ENCODE results near the gene SPART.
"Not testable (repeated sequence)": the region's sequence is repeated elsewhere in the genome, so short reads cannot be mapped to it uniquely, and the experiment has no call there.

SPART gene

DNA sequence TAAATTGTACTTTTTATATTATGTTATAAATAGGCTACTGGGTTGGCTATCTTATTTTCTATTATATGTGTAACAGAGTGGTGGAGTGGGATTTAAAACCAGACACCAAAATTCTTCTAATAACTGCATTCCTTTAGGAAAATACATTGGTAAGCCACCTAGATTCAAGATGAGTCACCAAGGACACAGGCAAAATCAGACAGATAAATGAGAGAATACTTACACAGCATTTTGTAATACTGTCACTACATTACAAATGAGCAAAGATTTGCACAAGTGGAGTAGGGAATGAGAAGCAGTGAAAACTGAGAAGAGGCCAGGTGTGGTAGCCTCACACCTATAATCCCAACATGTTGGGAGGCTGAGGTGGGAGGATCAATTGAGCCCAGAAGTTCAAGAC is 6.2 kb upstream of the SPART start:
- DNase-seq: no peak

DNA sequence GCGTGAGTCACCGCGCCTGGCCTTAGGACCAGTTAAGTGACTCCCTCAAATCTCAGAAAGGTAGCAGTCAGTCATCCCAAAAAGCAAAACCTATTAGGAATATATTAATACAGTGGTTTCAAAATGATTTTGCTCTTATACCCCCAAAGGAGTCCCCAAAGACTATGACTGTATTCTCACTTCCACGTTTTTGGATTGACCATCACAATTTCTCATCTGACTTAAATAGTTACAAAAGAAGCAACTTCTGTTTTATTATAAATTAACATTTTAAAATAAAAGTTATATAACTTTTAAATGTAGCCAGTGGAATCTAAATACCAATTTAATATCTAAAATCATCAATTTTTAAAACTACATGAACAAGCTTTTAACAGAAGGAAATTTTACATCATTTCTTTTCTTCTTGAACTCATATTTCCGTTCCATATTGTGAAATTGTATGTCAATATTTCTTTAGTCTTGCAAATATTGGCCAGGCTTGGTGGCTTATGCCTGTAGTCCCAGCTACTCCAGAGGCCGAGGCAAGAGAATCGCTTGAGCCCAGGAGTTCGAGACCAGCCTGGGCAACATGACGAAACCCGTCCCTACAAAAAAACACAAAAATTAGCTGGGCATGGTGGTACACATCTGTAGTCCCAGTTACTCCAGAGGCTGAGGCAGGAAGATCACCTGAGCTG is 1.5 kb upstream of the SPART start:
- DNase-seq: no peak

GRCh38 chr13:36345438-36346221 is 564 bp downstream of the SPART start:
- peak; percentile 61 for DNase-seq

GRCh38 chr13:36344886-36345437 is 1.2 kb downstream of the SPART start:
- no peak for DNase-seq

DNA sequence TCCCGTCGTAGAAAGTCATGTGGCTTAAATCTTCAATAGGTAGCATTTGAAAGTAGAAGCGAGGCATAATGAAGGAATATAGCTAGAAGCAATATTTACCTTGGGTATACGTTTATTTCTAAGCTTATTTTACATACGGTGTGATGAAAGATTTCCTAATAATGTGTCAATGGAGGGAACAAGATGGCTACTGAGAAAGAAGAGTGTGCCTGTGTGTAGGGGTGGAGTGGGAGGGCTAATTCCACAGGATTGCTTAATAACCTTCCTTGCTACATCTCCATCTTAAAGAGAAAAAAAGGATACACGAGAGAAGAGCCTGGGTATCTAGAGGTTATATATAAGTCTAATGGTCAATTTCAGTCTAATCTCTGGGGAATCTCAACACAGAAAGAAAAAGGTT is 2.0 kb downstream of the SPART start:
- peak; percentile 46 for DNase-seq

DNA sequence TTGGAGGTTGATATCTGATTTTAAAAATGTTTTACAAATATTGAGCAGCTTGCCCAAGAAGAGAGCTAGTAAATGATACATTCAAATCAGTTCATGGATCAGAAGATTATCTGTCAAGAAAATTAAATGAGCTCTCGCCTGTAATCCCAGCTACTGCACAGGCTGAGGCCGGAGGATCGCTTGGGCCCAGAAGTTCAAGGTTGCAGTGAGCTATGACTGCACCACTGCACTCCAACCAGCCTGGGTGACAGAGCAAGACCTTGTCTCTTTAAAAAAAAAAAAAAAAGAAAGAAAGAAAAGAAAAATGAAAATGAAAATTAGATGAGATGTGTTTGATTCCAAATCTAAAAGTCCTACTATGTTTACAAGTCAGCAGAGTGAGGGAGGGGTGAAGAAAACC is 2.4 kb downstream of the SPART start:
- no peak for DNase-seq

DNA sequence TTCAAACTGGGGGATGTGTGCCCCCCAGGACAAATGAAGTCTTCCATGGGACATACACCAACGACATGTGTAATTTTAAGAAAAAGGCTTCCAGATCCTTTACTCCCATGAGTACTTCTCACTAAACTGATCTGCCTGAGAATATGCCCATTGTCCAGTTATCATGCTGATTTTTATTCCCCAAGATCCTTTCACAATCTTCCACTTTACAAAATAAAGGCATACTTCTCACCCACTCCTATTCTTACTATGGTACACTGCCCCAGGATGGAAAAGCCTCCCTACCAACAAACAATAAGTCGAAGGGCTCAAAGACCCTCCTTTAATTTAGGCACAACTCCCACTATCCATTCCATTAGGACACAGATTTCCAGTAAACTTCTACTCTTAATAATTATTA is 3.5 kb downstream of the SPART start:
- no peak for DNase-seq

DNA sequence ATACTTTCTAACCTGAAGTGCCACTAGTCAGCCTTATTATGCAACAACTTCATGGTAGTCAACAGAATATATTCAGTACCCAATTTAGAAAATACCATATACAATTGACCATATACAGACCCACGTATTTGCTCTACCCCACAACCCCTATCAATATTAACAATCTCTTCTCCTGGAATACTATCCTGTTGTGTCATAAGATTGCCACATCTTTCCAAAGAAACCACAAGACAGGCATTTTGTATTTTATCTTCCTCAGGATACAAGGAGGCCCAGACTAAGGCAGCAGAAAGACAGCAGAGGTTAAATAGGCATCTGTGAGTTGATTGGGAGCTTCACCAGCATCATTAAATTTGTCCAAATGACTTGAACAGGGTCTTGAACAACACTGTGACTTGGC is 4.5 kb downstream of the SPART start:
- DNase-seq: peak; percentile 46

DNA sequence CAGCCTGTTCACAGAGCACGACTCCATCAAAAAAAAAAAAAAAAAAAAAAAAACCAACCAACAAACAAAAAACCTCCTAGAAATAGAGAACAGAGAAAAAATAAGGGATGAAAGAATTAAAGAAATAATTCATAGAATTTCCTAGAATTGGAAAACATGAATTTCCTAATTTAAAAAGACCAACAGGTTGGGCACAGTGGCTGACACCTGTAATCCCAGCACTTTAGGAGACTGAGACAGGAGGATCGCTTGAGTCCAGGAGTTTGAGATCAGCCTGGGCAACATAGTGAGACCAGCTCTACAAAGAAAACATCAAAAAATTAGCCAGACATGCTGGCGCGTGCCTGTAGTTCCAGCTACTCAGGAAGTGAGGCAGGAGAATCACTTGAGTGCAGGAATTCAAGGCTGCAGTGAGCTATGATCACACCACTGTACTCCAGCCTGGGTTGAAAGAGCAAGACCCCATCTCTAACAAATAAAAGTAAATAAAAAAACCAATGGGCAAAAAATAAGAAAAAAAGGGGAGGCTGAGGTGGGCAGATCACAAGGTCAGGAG is 6.5 kb downstream of the SPART start:
- no peak for DNase-seq

- DNase-seq: no peak
These were observed 8.1 kb downstream of the SPART start for GRCh38 chr13:36337938-36338641.

DNA sequence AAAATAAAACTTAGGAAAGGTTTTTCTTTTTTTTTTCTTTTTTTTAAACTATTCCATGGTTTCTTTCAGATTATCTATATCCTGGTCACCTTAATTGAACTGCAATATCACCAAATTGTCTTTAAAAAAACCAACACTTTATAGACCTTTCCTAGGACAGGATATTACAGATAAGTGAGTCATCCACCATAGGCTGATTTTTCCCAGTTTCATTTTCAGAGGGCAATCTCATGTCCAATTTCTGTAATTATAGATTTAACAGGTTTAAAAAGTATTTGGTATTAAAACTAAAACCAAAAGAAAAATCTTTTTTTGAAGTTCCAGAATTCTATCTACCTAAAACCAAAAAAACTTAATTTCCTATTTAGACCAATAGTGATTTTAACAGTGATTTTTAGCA is 13.2 kb downstream of the SPART start:
- no peak for DNase-seq

DNA sequence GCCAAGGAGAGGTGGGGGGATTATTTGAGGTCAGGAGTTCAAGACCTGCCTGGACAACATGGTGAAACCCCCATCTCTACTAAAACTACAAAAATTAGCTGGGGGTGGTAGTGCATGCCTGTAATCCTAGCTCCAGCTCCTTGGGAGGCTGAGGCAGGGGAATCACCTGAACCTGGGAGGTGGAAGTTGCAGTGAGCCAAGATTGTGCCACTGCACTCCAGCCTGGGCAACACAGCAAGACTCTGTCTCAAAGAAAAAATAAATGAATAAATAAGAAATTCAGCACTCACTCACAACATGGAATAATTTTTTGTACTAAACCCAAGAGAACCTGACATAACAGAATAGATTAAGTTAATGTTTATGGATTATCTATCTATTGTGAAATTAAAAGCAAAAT is 13.9 kb downstream of the SPART start:
- not testable (repeated sequence) for DNase-seq

DNA sequence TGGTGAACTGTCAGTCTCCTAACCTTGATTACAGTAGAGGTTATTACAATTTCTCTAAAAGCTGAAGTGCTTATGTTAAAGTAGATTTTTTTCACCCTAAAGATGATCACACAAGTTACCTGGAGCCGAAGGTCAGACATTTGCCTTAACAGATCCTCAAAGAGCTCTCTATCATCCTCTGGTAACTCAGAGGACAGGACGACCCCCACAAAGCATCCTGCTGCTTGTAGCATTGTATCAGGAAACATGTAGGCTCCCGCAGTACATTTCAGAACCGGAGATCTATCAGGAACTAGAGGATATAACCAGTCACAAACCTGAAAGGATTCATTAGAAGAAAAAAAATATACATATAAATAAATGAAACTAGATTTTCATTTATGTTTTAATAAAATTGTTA is 14.9 kb downstream of the SPART start:
- no peak for DNase-seq

DNA sequence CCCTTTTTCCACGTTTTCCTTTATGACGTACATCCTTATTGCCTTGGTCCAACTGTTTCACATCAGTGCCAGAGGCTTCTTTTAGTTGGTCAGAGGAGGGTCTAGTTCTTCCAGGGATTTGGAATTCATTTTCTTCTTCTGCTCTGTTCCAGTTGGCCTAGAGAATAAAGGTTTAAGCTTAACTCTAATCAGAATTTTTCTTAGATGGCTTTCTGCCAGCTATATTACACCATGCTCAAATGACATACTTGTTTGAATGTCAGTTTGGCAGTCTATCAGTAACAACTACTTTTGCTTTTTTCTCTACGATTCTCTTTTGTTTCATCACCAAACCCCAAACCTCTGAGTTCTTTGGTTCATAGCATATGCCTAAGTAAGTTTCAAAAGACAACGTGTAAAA is 16.8 kb downstream of the SPART start:
- DNase-seq: no peak

DNA sequence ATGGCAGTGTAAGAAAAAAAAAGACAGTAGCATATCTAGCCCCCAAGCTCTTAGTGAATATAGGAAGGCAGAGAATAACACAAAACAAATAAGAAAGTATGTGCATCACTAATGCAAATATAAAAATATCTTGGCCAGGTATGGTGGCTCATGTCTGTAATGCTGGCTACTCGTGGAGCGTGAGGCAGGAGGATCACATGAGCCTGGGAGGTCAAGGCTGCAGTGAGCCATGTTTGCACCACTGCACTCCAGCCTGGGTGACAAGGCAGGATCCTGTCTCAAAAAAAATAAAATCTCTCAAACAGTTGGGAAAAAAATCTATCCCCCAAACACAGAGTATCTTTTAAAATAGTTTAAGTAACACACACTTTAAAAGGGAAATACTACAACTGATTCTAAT is 17.4 kb downstream of the SPART start:
- DNase-seq: no peak

DNA sequence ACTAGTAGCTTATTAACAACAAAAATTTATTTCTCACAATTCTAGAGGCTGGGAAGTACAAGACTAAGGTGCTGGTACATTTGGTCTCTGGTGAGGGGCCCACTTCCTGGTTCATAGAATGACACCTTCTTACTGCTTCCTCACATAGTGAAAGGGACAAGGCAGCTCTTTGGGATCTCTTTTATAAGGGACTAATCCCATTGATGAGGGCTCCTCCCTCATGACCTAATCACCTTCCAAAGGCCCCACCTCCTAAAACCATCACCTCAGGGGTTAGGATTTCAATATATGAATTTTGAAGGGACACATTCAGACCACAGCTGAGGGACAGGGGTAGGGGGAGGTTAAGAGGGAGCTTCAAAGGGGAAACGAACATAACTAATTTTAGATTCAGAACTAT is 20.3 kb downstream of the SPART start:
- DNase-seq: no peak

GRCh38 chr13:36324881-36325280 is 21.3 kb downstream of the SPART start:
- DNase-seq: not testable (repeated sequence)

DNA sequence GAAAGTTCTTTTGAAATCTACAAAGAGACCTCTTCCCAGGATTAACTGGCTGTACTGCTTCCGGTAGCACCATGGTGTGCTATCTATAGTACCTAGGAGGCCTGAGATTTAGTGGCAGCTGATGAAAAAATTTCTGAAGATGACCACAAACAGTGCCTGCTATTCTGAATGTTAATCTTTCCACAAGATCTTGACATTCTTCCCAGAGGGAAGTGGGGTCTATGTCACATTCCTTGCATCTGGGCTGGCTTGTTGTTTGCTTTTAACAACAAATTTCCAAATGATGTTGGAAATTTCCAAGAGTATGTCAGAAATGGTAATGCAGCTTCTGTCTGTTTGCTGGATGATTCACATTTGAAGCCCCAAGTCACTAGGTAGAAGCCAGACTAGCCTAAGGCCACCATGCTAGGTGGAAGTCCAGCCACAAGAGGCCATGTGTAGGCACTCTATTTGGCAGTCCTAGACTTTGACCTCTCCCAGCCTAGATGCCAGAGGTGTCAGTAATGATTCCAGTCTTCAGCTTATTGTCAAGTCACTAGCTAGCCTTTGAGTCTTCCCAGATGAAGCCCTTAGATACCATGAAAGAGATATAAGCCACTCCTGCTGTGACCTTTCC is 22.1 kb downstream of the SPART start:
- no peak for DNase-seq

DNA sequence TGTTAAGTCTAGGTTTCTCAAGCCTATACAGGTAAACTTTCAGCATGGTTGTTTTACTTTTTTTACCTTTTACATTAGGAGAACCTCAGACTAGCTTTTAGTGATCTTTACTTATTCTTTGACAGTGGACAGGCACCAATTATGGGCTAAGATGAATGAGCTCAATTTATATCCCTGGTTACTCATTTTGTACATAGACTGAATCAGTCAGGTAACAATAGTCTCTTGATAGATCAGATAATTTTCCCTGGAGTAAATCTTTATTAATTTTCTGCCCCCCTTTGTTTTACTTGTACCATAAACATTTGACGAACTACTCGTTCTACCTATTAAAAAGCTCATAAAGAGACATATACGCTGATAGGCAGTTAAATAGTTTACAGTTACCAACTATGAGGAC is 22.8 kb downstream of the SPART start:
- no peak for DNase-seq

- not testable (repeated sequence) for DNase-seq
These were observed 26.4 kb downstream of the SPART start for GRCh38 chr13:36319793-36320192.

DNA sequence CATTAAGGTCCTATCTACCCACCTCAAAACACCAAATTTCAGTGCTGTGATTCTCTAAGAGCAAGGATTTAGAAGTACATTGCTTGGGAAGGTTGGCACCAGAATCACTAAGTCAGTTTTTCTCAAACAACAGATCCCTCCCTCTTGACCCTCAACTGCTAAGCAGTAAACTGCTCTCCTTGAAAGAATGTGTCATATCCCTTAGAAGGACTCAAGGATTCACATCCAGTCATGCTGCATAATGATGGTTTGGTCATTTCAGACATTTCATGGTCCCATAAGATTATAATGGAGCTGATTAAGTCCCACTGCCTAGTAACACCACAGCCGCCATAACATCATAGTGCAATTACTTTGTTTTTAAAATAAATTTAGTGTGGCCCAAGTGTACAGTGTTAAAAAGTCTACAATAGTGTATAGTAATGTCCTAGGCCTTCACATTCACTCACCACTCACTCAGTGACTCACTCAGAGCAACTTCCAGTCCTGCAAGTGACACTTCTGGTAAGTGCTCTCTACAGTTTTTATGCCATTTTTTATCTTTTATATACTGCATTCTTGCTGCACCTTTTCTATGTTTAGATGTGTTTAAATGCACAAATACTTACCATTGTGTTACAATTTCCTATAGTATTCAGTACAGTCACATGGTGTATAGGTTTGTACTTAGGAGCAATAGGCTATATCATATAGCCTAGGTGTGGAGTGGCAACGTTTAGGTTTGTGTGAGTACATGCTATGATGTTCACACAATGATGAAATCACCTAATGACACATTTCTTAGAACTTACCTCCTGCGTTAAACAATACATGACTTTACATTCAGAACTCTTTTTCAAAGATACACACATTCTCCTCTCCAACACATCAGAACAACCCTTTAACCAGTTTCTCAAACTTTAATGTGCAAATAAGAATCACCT is 32.9 kb downstream of the SPART start:
- no peak for DNase-seq
